GM12878 (cell line): ENCODE data around the gene ALG8.
"Not testable (repeated sequence)": the region's sequence is repeated elsewhere in the genome, so short reads cannot be mapped to it uniquely, and the experiment has no call there.

Experiments used
- BRCA1 ChIP-seq: IDR thresholded peaks from 2 replicates; pipeline ENCODE4 v1.6.1; 2011; ENCODE audit warnings: low read depth, low read length, improper control_type of control experiment
- CREB1 ChIP-seq: IDR thresholded peaks from 2 replicates; pipeline ENCODE4 v1.6.1; 2012; ENCODE audit warnings: low read depth, mild to moderate bottlenecking, inconsistent platforms
- EP300 ChIP-seq, 2 experiments: fragments of 150-350 bp in 1 of 2; IDR thresholded peaks; 2 replicates each; pipeline ENCODE4 v1.6.1; 2011 to 2012; ENCODE audit warnings: low read depth in 2 of 2, low read length in 2 of 2, borderline replicate concordance in 1 of 2, improper control_type of control experiment in 1 of 2, inconsistent platforms in 1 of 2; ENCODE audit not compliant: control insufficient read depth in 1 of 2
- EZH2 ChIP-seq: IDR thresholded peaks from 2 replicates; pipeline ENCODE4 v1.6.1; 2012; ENCODE audit warnings: low read depth, mild to moderate bottlenecking, control low read depth, inconsistent platforms, low read length, borderline replicate concordance; ENCODE audit not compliant: control insufficient read depth
- NR2C2 ChIP-seq: IDR thresholded peaks from 2 replicates; pipeline ENCODE4 v1.6.1; 2011; ENCODE audit warnings: borderline replicate concordance, low read depth; ENCODE audit not compliant: control insufficient read depth, insufficient read length
- POLR2A ChIP-seq: IDR thresholded peaks from 2 replicates; pipeline ENCODE4 v1.6.1; 2011; ENCODE audit warnings: low read depth, mild to moderate bottlenecking, low read length
- SUZ12 ChIP-seq: fragments of 200-600 bp; sonication (generic); IDR thresholded peaks from one replicate; pipeline ENCODE4 v1.6.1; 2018; ENCODE audit warnings: antibody characterized with exemption, mild to moderate bottlenecking; ENCODE audit not compliant: unreplicated experiment
- TCF7 ChIP-seq: IDR thresholded peaks from 2 replicates; pipeline ENCODE4 v1.6.1; 2014; ENCODE audit warnings: antibody characterized with exemption, borderline replicate concordance
- YY1 ChIP-seq: IDR thresholded peaks from 2 replicates; pipeline ENCODE4 v1.6.1; 2011; ENCODE audit warnings: low read depth, mild to moderate bottlenecking, low read length
- TF ChIP-seq, protein P1 (sequence below): IDR thresholded peaks from 2 replicates; pipeline ENCODE4 v1.6.1; 2012; ENCODE audit warnings: mild to moderate bottlenecking, low read depth, low read length
- TF ChIP-seq, protein P2 (sequence below), 3 experiments: IDR thresholded peaks in 2 of 3; conservative IDR thresholded peaks in 1 of 3; 2 replicates each; pipeline ENCODE4 v1.5.1; 2011; ENCODE audit warnings: low read depth in 3 of 3, low read length in 3 of 3, mild to moderate bottlenecking in 3 of 3, control low read depth in 2 of 3, moderate library complexity in 2 of 3, inconsistent platforms in 1 of 3, mixed read lengths in 1 of 3; ENCODE audit not compliant: control insufficient read depth in 2 of 3, insufficient read depth in 1 of 3; ENCODE audit errors: extremely low read depth in 1 of 3
- TF ChIP-seq, protein P3 (sequence below): fragments of 150-350 bp; IDR thresholded peaks from 2 replicates; pipeline ENCODE4 v1.6.1; 2014; ENCODE audit warnings: mild to moderate bottlenecking, low read depth, low read length

DNA sequence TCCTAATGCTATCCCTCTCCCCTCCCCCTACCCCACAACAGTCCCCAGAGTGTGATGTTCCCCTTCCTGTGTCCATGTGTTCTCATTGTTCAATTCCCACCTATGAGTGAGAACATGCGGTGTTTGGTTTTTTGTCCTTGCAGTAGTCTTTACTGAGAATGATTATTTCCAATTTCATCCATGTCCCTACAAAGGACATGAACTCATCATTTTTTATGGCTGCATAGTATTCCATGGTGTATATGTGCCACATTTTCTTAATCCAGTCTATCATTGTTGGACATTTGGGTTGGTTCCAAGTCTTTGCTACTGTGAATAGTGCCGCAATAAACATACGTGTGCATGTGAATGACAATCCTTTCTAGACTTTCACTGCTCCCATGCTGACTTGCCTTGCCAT, 36.4 kb upstream of the ALG8 start:
- not testable (repeated sequence) for TF ChIP-seq POLR2A; TCF7; EZH2; EP300 (IDR thresholded peaks at IDR 0.05; ENCODE audit: borderline replicate concordance in 1 of 2, control insufficient read depth in 1 of 2, low read depth in 2 of 2, low read length in 2 of 2); NR2C2; BRCA1; SUZ12; YY1; CREB1
- TF ChIP-seq, protein P1, sequence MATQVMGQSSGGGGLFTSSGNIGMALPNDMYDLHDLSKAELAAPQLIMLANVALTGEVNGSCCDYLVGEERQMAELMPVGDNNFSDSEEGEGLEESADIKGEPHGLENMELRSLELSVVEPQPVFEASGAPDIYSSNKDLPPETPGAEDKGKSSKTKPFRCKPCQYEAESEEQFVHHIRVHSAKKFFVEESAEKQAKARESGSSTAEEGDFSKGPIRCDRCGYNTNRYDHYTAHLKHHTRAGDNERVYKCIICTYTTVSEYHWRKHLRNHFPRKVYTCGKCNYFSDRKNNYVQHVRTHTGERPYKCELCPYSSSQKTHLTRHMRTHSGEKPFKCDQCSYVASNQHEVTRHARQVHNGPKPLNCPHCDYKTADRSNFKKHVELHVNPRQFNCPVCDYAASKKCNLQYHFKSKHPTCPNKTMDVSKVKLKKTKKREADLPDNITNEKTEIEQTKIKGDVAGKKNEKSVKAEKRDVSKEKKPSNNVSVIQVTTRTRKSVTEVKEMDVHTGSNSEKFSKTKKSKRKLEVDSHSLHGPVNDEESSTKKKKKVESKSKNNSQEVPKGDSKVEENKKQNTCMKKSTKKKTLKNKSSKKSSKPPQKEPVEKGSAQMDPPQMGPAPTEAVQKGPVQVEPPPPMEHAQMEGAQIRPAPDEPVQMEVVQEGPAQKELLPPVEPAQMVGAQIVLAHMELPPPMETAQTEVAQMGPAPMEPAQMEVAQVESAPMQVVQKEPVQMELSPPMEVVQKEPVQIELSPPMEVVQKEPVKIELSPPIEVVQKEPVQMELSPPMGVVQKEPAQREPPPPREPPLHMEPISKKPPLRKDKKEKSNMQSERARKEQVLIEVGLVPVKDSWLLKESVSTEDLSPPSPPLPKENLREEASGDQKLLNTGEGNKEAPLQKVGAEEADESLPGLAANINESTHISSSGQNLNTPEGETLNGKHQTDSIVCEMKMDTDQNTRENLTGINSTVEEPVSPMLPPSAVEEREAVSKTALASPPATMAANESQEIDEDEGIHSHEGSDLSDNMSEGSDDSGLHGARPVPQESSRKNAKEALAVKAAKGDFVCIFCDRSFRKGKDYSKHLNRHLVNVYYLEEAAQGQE: not testable (repeated sequence)
- TF ChIP-seq, protein P2, sequence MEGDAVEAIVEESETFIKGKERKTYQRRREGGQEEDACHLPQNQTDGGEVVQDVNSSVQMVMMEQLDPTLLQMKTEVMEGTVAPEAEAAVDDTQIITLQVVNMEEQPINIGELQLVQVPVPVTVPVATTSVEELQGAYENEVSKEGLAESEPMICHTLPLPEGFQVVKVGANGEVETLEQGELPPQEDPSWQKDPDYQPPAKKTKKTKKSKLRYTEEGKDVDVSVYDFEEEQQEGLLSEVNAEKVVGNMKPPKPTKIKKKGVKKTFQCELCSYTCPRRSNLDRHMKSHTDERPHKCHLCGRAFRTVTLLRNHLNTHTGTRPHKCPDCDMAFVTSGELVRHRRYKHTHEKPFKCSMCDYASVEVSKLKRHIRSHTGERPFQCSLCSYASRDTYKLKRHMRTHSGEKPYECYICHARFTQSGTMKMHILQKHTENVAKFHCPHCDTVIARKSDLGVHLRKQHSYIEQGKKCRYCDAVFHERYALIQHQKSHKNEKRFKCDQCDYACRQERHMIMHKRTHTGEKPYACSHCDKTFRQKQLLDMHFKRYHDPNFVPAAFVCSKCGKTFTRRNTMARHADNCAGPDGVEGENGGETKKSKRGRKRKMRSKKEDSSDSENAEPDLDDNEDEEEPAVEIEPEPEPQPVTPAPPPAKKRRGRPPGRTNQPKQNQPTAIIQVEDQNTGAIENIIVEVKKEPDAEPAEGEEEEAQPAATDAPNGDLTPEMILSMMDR (IDR thresholded peaks at IDR 0.05 in 2 of 3, conservative IDR thresholded peaks at IDR 0.05 in 1 of 3; ENCODE audit: control insufficient read depth in 2 of 3, extremely low read depth in 1 of 3, insufficient read depth in 1 of 3, low read depth in 3 of 3, low read length in 3 of 3): not testable (repeated sequence)
- TF ChIP-seq, protein P3, sequence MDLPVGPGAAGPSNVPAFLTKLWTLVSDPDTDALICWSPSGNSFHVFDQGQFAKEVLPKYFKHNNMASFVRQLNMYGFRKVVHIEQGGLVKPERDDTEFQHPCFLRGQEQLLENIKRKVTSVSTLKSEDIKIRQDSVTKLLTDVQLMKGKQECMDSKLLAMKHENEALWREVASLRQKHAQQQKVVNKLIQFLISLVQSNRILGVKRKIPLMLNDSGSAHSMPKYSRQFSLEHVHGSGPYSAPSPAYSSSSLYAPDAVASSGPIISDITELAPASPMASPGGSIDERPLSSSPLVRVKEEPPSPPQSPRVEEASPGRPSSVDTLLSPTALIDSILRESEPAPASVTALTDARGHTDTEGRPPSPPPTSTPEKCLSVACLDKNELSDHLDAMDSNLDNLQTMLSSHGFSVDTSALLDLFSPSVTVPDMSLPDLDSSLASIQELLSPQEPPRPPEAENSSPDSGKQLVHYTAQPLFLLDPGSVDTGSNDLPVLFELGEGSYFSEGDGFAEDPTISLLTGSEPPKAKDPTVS: not testable (repeated sequence)
